ENCODE measurements around the gene SH3RF2. TPM values are rescaled to one million over a fixed set of nuclear protein-coding genes. Genes with fewer than 3 reads are reported as not detected.
"Not testable (repeated sequence)": the region's sequence is repeated elsewhere in the genome, so short reads cannot be mapped to it uniquely, and the experiment has no call there.

SH3RF2 gene
- total RNA-seq, 2 experiments from 2014 or later, result not detected

DNA sequence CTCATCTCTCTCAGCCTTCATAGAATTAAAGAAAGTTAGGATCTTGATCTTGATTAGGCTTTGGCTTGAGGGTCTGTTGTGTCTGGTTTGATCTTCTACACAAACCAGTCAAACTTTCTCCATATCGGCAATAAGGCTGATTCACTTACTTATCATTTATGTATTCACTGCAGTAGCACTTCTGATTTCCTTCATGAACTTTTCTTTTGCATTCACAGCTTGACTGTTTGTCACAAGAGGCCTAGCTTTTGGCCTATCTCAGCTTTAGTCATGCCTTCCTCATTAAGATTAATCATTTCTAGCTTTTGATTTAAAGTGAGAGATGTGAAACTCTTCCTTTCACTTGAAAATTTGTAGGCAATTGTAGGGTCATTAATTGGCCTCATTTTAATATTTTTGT lies 62.8 kb downstream of the SH3RF2 start:
- ChIA-PET POLR2A (no interaction called here), CTCF (interaction anchor here (1.4 kb wide), 1 partner anchor 25 kb away, joined by 3 read pairs; no protein-coding TSS in a partner anchor)

- CTCF ChIA-PET, result no interaction called here
- POLR2A ChIA-PET, result no interaction called here
These were observed 63.7 kb downstream of the SH3RF2 start for GRCh38 chr5:146000072-146000471.

- CTCF ChIA-PET, result no interaction called here
These were observed 65.3 kb downstream of the SH3RF2 start for GRCh38 chr5:146001544-146002190.

DNA sequence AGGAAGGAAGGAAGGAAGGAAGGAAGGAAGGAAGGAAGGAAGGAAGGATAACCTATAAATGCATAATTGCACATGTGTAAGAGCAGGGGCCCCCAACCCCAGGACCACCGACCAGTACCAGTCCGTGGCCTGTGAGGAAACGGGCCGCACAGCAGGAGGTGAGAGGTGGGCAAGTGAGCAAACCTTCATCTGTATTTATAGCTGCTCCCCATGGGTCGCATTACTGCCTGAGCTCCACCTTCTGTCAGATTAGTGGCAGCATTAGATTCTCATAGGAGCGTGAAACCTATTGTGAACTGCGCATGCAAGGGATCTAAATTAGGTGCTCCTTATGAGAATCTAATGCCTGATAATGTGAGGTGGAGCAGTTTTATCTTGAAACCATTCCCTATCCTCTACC lies 66.1 kb downstream of the SH3RF2 start:
- POLR2A ChIA-PET, result no interaction called here

More at GRCh38 chr5:146001544-146002190, 65.3 kb downstream of the SH3RF2 start:
- POLR2A ChIA-PET, result no interaction called here

GRCh38 chr5:146003852-146004251 lies 67.5 kb downstream of the SH3RF2 start:
- POLR2A ChIA-PET, result no interaction called here

More for the DNA sequence above, 66.1 kb downstream of the SH3RF2 start:
- CTCF ChIA-PET, result no interaction called here

DNA sequence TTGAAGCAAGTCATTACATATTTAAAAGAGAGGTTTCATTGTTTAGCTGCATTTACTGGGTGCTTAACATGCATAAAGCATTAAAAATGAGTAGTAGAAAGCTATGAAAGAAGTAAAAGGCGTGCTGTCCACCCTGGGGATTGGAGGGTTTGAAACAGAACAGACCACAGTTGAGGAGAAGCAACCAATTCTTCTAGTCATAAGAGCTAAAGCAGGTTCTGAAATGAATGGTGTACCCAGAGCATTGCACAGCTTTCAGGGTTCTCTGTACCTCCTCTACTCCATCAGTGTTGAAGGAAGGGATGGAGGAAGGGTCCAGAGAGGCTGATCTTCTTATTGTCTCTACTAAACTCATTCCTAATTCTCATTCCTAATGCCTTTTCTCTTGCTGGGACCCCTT lies 68.9 kb downstream of the SH3RF2 start:
- POLR2A ChIA-PET, result no interaction called here
- CTCF ChIA-PET, result no interaction called here

More at GRCh38 chr5:146003852-146004251, 67.5 kb downstream of the SH3RF2 start:
- CTCF ChIA-PET, result no interaction called here

GRCh38 chr5:146005723-146006122 lies 69.3 kb downstream of the SH3RF2 start:
- ChIA-PET POLR2A (interaction anchor here (0.5 kb wide), 1 partner anchor 1620 kb away, joined by 3 read pairs; no protein-coding TSS in a partner anchor), CTCF (no interaction called here)

GRCh38 chr5:146006470-146007190 lies 70.3 kb downstream of the SH3RF2 start:
- ChIA-PET POLR2A (no interaction called here), CTCF (no interaction called here)

GRCh38 chr5:146007270-146007669 lies 70.9 kb downstream of the SH3RF2 start:
- ChIA-PET CTCF (no interaction called here), POLR2A (no interaction called here)

GRCh38 chr5:146007989-146008388 lies 71.6 kb downstream of the SH3RF2 start:
- POLR2A ChIA-PET, result no interaction called here
- CTCF ChIA-PET, result no interaction called here

DNA sequence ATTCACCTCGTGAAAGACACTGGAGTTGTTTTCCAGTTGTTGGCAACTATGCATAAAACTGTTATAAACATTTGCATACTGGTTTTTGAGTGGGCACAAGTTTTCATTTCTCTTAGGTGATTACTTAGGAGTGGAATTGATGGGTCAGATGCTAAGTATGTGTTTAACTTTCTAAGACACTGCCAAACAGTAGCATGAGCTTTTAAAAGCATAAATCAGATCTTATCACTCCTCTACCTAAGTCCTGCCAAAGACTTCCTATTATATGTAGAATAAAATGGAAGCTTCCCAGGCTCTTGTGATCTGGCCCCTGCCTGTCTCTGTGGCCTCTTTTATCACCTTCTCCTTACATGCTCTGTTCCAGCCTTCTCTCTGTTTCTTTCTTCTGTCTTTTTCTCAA lies 72.6 kb downstream of the SH3RF2 start:
- CTCF ChIA-PET, result no interaction called here
- POLR2A ChIA-PET, result no interaction called here

DNA sequence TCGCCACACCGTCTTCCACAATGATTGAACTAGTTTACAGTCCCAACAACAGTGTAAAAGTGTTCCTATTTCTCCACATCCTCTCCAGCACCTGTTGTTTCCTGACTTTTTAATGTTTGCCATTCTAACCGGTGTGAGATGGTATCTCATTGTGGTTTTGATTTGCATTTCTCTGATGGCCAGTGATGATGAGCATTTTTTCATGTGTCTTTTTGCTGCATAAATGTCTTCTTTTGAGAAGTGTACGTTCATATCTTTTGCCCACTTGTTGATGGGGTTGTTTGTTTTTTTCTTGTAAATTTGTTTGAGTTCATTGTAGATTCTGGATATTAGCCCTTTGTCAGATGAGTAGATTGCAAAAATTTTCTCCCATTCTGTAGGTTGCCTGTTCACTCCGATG lies 74.1 kb downstream of the SH3RF2 start:
- POLR2A ChIA-PET, CTCF ChIA-PET: not testable (repeated sequence)

- ChIA-PET POLR2A (no interaction called here), CTCF (no interaction called here)
These were observed 77.4 kb downstream of the SH3RF2 start for GRCh38 chr5:146013761-146014160.

GRCh38 chr5:146015001-146015400 lies 78.6 kb downstream of the SH3RF2 start:
- ChIA-PET CTCF (no interaction called here), POLR2A (no interaction called here)

DNA sequence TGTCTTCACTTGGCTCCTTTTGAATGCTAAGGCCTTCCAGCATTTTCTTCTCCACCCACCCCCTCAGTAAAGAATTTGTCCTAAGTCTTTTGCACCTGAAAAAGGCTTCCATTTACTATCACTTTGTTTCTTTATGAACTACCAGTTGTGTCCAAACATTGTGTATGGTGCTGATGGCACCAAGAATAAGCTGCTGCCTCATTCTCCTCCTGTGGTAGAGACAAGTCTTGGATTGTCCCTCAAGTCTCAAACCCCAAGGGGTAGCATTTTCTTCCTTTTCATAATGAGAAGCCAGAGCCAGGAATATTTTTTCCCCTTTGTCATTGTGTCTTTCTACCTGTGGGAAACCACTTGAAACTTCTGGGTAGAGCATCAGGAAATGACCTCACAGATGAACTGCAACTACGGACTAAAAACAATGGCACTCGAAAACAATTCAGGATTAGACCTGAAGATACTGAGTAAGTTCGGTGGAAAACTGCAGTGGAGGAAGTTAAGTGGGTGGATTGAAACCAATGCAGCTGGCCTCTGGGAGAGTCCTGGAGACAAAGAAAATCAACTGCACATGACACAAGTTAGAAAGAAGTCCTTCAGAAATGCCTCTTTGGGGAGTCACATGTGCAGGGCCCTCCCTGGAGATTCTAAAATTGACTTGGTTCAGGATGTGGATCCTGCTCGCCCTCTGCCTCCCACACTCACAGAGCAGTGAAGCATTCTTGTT lies 80.5 kb downstream of the SH3RF2 start:
- CTCF ChIA-PET, result no interaction called here
- POLR2A ChIA-PET, result no interaction called here

DNA sequence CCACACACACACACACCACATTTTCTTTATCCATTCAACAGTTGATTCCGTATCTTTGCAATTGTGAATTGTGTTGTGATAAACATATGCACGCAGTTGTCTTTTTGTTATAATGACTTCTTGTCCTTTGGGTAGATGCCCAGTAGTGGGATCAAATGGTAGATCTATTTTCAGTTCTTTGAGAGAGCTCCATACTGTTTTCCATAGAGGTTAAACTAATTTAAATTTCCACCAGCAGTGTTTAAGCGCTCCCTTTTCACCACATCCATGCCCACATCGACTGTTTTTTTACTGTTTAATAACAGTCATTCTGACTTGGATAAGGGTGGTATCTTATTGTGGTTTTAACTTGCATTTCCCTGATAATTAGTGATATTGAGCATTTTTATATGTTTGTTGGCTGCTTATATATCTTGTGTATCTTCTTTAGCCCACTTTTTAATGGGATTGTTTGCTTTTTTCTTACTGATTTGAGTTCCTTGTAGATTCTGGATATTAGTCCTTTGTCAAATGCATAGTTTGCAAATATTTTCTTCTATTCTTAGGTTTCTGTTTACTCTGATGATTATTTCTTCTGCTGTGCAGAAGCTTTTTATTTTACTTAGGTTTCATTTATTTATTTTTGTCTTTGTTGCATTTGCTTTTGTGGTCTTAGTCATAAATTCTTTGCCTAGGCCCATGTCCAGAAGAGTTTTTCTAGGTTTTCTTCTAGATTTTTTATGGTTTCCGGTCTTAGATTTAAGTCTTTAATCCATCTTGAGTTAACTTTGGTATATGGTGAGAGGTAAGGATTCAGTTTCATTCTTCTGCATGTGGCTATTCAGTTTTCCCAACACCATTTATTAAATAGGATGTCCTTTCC lies 82.4 kb downstream of the SH3RF2 start:
- CTCF ChIA-PET, result interaction anchor here (0.6 kb wide), 1 partner anchor 42 kb away, joined by 3 read pairs; no protein-coding TSS in a partner anchor

DNA sequence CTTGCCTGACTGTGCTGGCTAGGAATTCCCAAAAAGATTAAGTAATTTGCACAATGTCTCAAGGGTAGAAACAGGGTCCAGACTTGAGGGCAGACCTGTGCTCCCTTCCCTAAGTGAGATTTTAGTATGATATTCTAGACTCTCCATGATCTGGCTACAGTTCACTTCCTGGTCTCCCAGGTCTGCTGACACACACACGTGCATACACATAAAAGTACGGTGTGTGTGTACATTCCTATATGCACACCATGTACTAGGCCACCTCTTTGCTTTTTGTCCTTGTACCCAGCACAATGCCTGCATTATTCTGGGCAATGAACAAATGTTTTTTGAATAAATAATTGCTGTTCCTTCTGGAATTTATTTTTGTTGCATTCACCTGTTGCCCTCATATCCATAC lies 83.7 kb downstream of the SH3RF2 start:
- CTCF ChIA-PET, result no interaction called here
- POLR2A ChIA-PET, result no interaction called here

More for the DNA sequence above, 82.4 kb downstream of the SH3RF2 start:
- POLR2A ChIA-PET, result no interaction called here

DNA sequence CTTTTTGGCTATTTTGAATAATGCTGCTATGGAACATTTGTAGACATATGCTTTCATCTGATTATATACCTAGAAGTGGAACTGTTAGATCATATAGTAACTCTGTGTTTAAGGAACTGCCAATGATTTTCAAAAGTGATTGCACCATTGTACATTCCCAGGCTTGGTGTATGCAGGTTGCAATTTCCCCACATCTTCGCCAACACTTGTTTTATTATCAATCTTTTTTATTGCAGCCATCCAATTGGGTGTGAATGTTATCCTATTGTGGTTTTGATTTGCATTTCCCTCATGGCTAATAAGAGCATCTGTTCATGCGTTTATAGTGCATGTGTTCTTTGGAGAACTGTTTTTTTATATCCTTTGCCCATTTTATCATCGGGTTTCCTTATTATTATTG lies 87.7 kb downstream of the SH3RF2 start:
- ChIA-PET CTCF (no interaction called here), POLR2A (no interaction called here)

- ChIA-PET POLR2A (no interaction called here), CTCF (no interaction called here)
These were observed 88.8 kb downstream of the SH3RF2 start for GRCh38 chr5:146025114-146025680.

GRCh38 chr5:146025681-146026080 lies 89.3 kb downstream of the SH3RF2 start:
- POLR2A ChIA-PET, result no interaction called here

More at GRCh38 chr5:146025681-146026080, 89.3 kb downstream of the SH3RF2 start:
- CTCF ChIA-PET, result no interaction called here
